Naive thymus-derived CD4-positive, alpha-beta T cell (primary cell): ENCODE results near the gene SFT2D1. TPM values are rescaled to one million over a fixed set of nuclear protein-coding genes. Genes with fewer than 3 reads are reported as not detected.

Experiments used
- ATAC-seq: fragments of 150-1000 bp; cut with Tn5 transposase; 2 replicates; pipeline ENCODE4 v1.10.0; 2021; ENCODE audit warnings: mild to moderate bottlenecking, moderate library complexity
- CTCF ChIA-PET: fragments of 350-600 bp; sonication (Branson Sonifier 250); formaldehyde crosslinking; loops from one replicate; lab custom pipeline; 2021; ENCODE audit warnings: antibody characterized with exemption; lab: Charles Lee
- POLR2A ChIA-PET: fragments of 350-600 bp; sonication (Branson Sonifier 250); formaldehyde crosslinking; loops from one replicate; lab custom pipeline; 2021; ENCODE audit warnings: antibody characterized with exemption, inconsistent platforms; lab: Charles Lee
- DNase-seq, 9 donors: peaks; one replicate each; pipeline versions ENCODE4 v3.0.0 to v3.0.0-alpha.2; 2020 to 2022; ENCODE audit warnings: mixed read lengths in 1 of 9
- H3K27ac ChIP-seq: one replicate; pipeline ENCODE4 v1.7.0; 2013; ENCODE audit warnings: mild to moderate bottlenecking, low read depth, low read length, moderate library complexity
- H3K27me3 ChIP-seq, 2 donors: one replicate each; pipeline ENCODE4 v1.7.0; 2013; ENCODE audit warnings: low read length in 2 of 2, mild to moderate bottlenecking in 2 of 2, moderate library complexity in 2 of 2; ENCODE audit not compliant: control insufficient read depth in 2 of 2, insufficient read depth in 2 of 2
- H3K36me3 ChIP-seq, 3 experiments: 1 replicate in 2 of 3; 2 replicates in 1 of 3; pipeline ENCODE4 v1.7.0; 2013; ENCODE audit warnings: low read length in 3 of 3, mild to moderate bottlenecking in 3 of 3, moderate library complexity in 1 of 3; ENCODE audit not compliant: insufficient read depth in 3 of 3, control insufficient read depth in 2 of 3
- H3K4me1 ChIP-seq, 2 donors: one replicate each; pipeline ENCODE4 v1.7.0; 2013; ENCODE audit warnings: low read length in 2 of 2, mild to moderate bottlenecking in 2 of 2, moderate library complexity in 1 of 2; ENCODE audit not compliant: control insufficient read depth in 2 of 2, insufficient read depth in 2 of 2
- H3K4me3 ChIP-seq: 2 replicates; pipeline ENCODE4 v1.7.0; 2013; ENCODE audit warnings: mild to moderate bottlenecking, low read length
- H3K9me3 ChIP-seq, 3 experiments: 1 replicate in 2 of 3; 2 replicates in 1 of 3; pipeline ENCODE4 v1.7.0; 2013; ENCODE audit warnings: low read length in 3 of 3; ENCODE audit not compliant: control insufficient read depth in 2 of 3
- H3K27ac Mint-ChIP-seq, 9 donors: one replicate each; pipeline ENCODE4 v1.8.0; 2020 to 2022; ENCODE audit warnings: mixed read lengths in 9 of 9, mild to moderate bottlenecking in 8 of 9, moderate library complexity in 5 of 9, inconsistent platforms in 2 of 9
- H3K27me3 Mint-ChIP-seq, 5 donors: one replicate each; pipeline ENCODE4 v1.8.0; 2021 to 2022; ENCODE audit warnings: mixed read lengths in 5 of 5, mild to moderate bottlenecking in 1 of 5
- H3K36me3 Mint-ChIP-seq, 5 donors: one replicate each; pipeline ENCODE4 v1.8.0; 2020 to 2022; ENCODE audit warnings: mixed read lengths in 5 of 5, mild to moderate bottlenecking in 3 of 5, inconsistent platforms in 1 of 5
- H3K4me1 Mint-ChIP-seq, 7 donors: one replicate each; pipeline ENCODE4 v1.8.0; 2020 to 2022; ENCODE audit warnings: mixed read lengths in 7 of 7, mild to moderate bottlenecking in 3 of 7, inconsistent platforms in 1 of 7
- H3K4me3 Mint-ChIP-seq, 10 donors: one replicate each; pipeline ENCODE4 v1.8.0; 2020 to 2022; ENCODE audit warnings: mild to moderate bottlenecking in 10 of 10, mixed read lengths in 10 of 10, moderate library complexity in 6 of 10, inconsistent platforms in 2 of 10
- H3K9me3 Mint-ChIP-seq, 11 donors: one replicate each; pipeline ENCODE4 v1.8.0; 2020 to 2022; ENCODE audit warnings: mixed read lengths in 11 of 11, mild to moderate bottlenecking in 4 of 11, inconsistent platforms in 1 of 11, moderate library complexity in 1 of 11
- intact Hi-C, 2 donors: fragments of 100-400 bp; cut with micrococcal nuclease; formaldehyde crosslinking; loops; one replicate each; pipeline ENCODE4 v1.15.1; 2023
- polyA plus RNA-seq, 2 donors: library from polyadenylated mRNA; unstranded; fragments of 300-500 nt; fragmentation: Illumina TruSeq; gene quantifications; one replicate each; pipeline ENCODE4 v1.2.3, GENCODE V29; 2021
- total RNA-seq, 6 experiments: library from RNA in 5 of 6; stranded (reverse) in 5 of 6; gene quantifications; 1 replicate in 5 of 6; 2 replicates in 1 of 6; pipeline ENCODE4 v1.2.3 and lab custom pipeline; 2021 to 2026

Gene SFT2D1
- total and polyA plus RNA-seq, 7 experiments from 2014 or later, result 18.3 to 52.5 (median 35.3) TPM

DNA sequence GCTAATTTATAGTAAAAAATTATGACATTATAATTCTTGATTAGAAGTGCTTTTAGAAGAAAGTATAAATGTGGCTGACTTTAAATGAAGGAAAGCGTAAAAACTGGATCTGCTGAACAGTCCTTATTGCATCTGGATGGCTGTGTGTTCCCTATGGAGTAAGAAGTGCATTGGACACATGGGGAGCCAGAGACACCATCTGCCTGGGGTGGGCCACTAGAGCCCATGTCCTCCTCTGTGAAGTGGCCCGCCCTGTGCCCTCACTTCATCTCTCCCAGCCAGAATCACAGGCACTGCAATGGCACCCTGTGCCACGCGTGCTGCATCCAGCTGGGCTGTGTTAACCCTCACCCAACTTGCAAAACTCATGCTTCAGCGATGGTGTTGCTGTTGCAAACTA, 13.2 kb upstream of the SFT2D1 start:
- Mint-ChIP-seq H3K9me3 (peaks cover 0 to 24% (median 9%) of the 10 kb centered on the region in 11 donors), H3K27me3 (peaks cover 10 to 73% (median 18%) of the 10 kb centered on the region in 5 donors), H3K27ac (no peak overlapping the region), H3K4me1 (peaks cover 0 to 2% (median 0%) of the 10 kb centered on the region in 7 donors), H3K36me3 (peaks cover 0 to 7% (median 3%) of the 10 kb centered on the region in 5 donors), H3K4me3 (no peak overlapping the region)
- ATAC-seq (no peak), DNase-seq (no peak)
- POLR2A ChIA-PET, result no interaction called here
- CTCF ChIA-PET, result no interaction called here
- Histone ChIP-seq H3K27ac (no peak overlapping the region), H3K36me3 (no peaks in the 10 kb centered on the region), H3K4me3 (no peak overlapping the region), H3K27me3 (no peaks in the 10 kb centered on the region), H3K9me3 (no peaks in the 10 kb centered on the region), H3K4me1 (no peaks in the 10 kb centered on the region)
- intact Hi-C loops, result no loop called here

DNA sequence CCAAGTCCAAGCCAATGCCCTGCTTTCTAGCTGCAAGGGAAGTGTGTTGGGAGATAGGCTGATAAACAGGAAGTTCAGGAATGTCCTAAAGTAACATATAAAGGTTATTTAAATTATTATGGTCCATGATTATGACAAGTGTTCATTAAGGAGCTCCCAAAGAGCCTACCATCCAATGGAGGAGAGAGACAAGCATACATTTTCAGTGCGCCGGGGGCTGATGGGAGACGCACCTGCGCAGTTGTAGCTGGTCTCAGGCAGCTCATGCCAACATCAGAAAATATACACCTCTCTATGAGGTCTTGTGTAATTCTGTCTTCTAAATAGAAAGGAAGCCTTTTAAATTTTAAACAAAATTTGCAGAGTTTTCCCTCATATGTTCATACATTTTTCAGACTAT, 12.6 kb upstream of the SFT2D1 start:
- Histone ChIP-seq H3K27me3 (no peaks in the 10 kb centered on the region), H3K4me3 (no peak overlapping the region), H3K4me1 (no peaks in the 10 kb centered on the region), H3K9me3 (no peaks in the 10 kb centered on the region), H3K36me3 (no peaks in the 10 kb centered on the region), H3K27ac (no peak overlapping the region)
- POLR2A ChIA-PET, result no interaction called here
- intact Hi-C loops, result no loop called here
- CTCF ChIA-PET, result no interaction called here
- Mint-ChIP-seq H3K4me3 (no peak overlapping the region), H3K4me1 (peaks cover 0 to 2% (median 0%) of the 10 kb centered on the region in 7 donors), H3K36me3 (peaks cover 0 to 7% (median 4%) of the 10 kb centered on the region in 5 donors), H3K27ac (no peak overlapping the region), H3K9me3 (peaks cover 0 to 30% (median 11%) of the 10 kb centered on the region in 11 donors), H3K27me3 (peaks cover 10 to 73% (median 18%) of the 10 kb centered on the region in 5 donors)
- ATAC-seq (no peak), DNase-seq (no peak)

DNA sequence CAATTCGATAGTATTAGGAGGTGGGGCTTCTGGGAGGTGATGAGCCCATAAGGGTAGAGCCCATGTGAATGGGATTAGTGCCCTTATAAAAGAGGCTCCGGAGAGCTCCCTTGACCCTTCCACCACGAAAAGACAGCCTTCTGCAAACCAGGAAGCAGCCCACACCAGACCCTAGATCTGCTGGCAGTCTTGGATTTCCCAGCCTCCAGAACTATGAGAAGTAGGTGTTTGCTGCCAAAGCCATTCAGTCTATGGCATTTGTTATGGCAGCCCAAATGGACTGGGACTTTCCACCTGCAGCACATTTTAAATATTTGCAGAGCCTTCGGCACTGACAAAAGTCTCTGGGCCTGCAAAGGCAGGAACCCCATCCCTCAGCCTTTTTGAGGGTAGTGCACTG, 11.8 kb upstream of the SFT2D1 start:
- H3K27ac Mint-ChIP-seq, result no peak overlapping the region
- Histone ChIP-seq H3K9me3 (no peaks in the 10 kb centered on the region), H3K36me3 (no peaks in the 10 kb centered on the region), H3K27ac (no peak overlapping the region), H3K27me3 (no peaks in the 10 kb centered on the region), H3K4me3 (no peak overlapping the region), H3K4me1 (no peaks in the 10 kb centered on the region)
- ChIA-PET POLR2A (no interaction called here), CTCF (interaction anchor here (0.7 kb wide), 1 partner anchor 40 kb away, joined by 5 read pairs; no protein-coding TSS in a partner anchor)
- H3K9me3 Mint-ChIP-seq, result peaks cover 0 to 38% (median 17%) of the 10 kb centered on the region in 11 donors
- peaks cover 10 to 72% (median 18%) of the 10 kb centered on the region in 5 donors for H3K27me3 Mint-ChIP-seq
- H3K36me3 Mint-ChIP-seq, result peaks cover 4 to 13% (median 8%) of the 10 kb centered on the region in 5 donors
- no peak for ATAC-seq
- DNase-seq, result no peak
- H3K4me3 Mint-ChIP-seq, result no peak overlapping the region
- intact Hi-C loops, result no loop called here
- peaks cover 0 to 2% (median 0%) of the 10 kb centered on the region in 7 donors for H3K4me1 Mint-ChIP-seq

DNA sequence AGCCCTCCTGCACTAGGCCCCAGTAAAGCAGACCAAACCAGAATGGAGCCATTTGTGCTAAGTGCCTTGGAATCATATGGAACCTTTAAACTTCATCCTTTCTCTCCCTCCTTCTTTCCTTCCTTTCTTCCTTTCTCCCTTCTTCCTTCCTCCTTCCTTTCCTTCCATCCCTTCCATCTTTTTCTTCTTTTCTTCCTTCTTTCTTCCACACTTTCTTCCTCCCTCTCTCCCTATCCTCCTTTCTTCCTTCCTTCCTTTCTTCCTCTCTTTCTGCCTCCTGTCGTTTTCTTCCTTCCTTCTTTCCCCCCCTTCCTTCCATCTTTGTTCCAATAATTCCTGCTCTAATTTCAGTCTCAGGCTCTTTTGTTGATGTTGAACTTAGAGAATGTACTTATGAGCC, 11.2 kb upstream of the SFT2D1 start:
- ChIA-PET CTCF (no interaction called here), POLR2A (no interaction called here)
- intact Hi-C loops, result no loop called here
- H3K4me3 ChIP-seq, result no peak overlapping the region
- H3K36me3 ChIP-seq, result no peaks in the 10 kb centered on the region
- ATAC-seq (no peak), DNase-seq (no peak)
- Mint-ChIP-seq H3K27me3 (peaks cover 10 to 70% (median 16%) of the 10 kb centered on the region in 5 donors), H3K27ac (no peak overlapping the region), H3K9me3 (peaks cover 0 to 40% (median 19%) of the 10 kb centered on the region in 11 donors), H3K36me3 (peaks cover 4 to 13% (median 8%) of the 10 kb centered on the region in 5 donors), H3K4me1 (peaks cover 0 to 2% (median 0%) of the 10 kb centered on the region in 7 donors), H3K4me3 (no peak overlapping the region)
- H3K27ac ChIP-seq, result no peak overlapping the region
- H3K27me3 ChIP-seq, result no peaks in the 10 kb centered on the region
- no peaks in the 10 kb centered on the region for H3K4me1 ChIP-seq
- H3K9me3 ChIP-seq, result no peaks in the 10 kb centered on the region

DNA sequence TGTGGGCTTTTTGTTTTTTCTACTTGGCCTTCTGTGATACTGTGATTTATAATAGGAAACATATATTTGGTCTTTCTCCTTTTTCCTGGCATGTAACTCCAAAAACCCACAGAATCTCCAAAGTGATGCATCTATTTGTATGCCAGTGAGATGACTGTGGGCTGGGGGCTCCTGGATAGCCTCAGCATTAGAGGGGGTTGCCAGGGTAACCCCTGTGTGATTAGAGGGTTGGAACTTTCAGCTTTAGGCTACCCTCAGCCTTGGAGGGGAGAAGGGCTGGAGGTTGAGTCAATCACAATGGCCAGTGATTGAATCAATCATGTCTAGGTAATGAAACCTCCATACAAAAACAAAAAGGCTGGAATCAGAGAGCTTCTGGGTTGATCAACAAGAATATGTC, 10.6 kb upstream of the SFT2D1 start:
- POLR2A ChIA-PET, result no interaction called here
- Mint-ChIP-seq H3K4me1 (peaks cover 0 to 2% (median 0%) of the 10 kb centered on the region in 7 donors), H3K27me3 (peaks cover 10 to 66% (median 10%) of the 10 kb centered on the region in 5 donors), H3K9me3 (peaks cover 0 to 39% (median 19%) of the 10 kb centered on the region in 11 donors), H3K27ac (no peak overlapping the region), H3K36me3 (peaks cover 4 to 13% (median 8%) of the 10 kb centered on the region in 5 donors), H3K4me3 (no peak overlapping the region)
- ATAC-seq (no peak), DNase-seq (no peak)
- Histone ChIP-seq H3K4me3 (no peak overlapping the region), H3K9me3 (no peaks in the 10 kb centered on the region), H3K27ac (no peak overlapping the region), H3K4me1 (no peaks in the 10 kb centered on the region), H3K36me3 (no peaks in the 10 kb centered on the region), H3K27me3 (no peaks in the 10 kb centered on the region)
- CTCF ChIA-PET, result no interaction called here
- intact Hi-C loops, result no loop called here

DNA sequence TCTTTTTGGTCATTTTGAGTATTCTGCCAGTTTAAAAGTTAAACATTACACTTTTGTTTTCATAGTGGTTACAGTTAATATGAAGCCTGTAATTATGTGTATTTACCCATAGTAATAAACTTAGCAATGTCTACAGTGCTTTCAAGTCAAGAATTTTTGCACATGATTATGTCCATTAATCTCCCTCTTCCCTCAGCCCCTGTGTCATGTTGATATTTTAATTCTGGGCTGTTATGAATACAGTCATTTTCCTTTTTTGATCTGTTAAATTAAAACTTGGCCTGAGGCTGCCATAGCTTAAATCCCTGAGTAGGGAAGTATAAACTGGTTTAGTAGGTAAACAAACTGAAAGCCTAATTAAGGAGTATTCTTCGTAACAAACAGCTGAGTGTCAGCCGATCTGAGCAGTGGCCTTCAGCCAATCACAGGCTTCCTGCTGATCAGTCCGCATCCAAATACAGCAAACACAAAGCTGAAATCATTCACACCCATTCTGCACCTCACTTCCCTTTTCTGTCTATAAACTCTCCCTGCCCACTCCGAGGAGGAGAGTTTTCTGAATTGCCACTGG, 9.5 kb upstream of the SFT2D1 start:
- Mint-ChIP-seq H3K4me3 (no peak overlapping the region), H3K4me1 (peaks cover 0 to 5% (median 0%) of the 10 kb centered on the region in 7 donors), H3K27me3 (peaks cover 8 to 62% (median 10%) of the 10 kb centered on the region in 5 donors), H3K9me3 (peaks cover 0 to 40% (median 19%) of the 10 kb centered on the region in 11 donors), H3K27ac (no peak overlapping the region), H3K36me3 (peaks cover 4 to 13% (median 8%) of the 10 kb centered on the region in 5 donors)
- peak; percentile 82 for ATAC-seq
- no peak overlapping the region for H3K4me3 ChIP-seq
- no peak for DNase-seq
- H3K27ac ChIP-seq, result no peak overlapping the region
- POLR2A ChIA-PET, result no interaction called here
- H3K4me1 ChIP-seq, result no peaks in the 10 kb centered on the region
- intact Hi-C loops, result no loop called here
- no peaks in the 10 kb centered on the region for H3K27me3 ChIP-seq
- H3K9me3 ChIP-seq, result no peaks in the 10 kb centered on the region
- no peaks in the 10 kb centered on the region for H3K36me3 ChIP-seq
- CTCF ChIA-PET, result no interaction called here
